ENCODE data around the gene ZBTB8OS.

DNA sequence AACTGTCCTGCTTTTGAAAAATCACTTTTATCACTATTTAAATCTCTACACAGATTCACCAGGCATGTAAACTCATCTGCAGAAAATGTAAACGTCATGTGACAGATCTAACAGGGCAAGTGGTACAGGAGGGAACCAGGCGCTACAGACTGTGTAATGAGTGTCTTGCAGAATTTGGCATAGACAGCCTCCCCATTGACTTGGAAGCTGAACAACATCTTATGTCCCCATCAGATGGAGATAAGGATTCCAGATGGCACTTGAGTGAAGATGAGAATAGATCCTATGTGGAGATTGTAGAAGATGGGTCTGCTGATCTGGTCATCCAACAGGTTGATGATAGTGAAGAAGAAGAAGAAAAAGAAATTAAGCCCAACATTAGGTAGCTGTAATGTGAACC is 50.3 kb downstream of the ZBTB8OS start:
- TF ChIP-seq, protein P1, sequence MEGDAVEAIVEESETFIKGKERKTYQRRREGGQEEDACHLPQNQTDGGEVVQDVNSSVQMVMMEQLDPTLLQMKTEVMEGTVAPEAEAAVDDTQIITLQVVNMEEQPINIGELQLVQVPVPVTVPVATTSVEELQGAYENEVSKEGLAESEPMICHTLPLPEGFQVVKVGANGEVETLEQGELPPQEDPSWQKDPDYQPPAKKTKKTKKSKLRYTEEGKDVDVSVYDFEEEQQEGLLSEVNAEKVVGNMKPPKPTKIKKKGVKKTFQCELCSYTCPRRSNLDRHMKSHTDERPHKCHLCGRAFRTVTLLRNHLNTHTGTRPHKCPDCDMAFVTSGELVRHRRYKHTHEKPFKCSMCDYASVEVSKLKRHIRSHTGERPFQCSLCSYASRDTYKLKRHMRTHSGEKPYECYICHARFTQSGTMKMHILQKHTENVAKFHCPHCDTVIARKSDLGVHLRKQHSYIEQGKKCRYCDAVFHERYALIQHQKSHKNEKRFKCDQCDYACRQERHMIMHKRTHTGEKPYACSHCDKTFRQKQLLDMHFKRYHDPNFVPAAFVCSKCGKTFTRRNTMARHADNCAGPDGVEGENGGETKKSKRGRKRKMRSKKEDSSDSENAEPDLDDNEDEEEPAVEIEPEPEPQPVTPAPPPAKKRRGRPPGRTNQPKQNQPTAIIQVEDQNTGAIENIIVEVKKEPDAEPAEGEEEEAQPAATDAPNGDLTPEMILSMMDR (IDR thresholded peaks at IDR 0.05) = no peak
- TF ChIP-seq POLR2A (IDR thresholded peaks at IDR 0.05) = no peak
